ENCODE results near the gene MGMT.

Gene MGMT

GRCh38 chr10:129768437-129769355 lies 301.7 kb downstream of the MGMT start:
- no peak for DNase-seq

GRCh38 chr10:129769381-129770116 lies 302.5 kb downstream of the MGMT start:
- DNase-seq: no peak

GRCh38 chr10:129770286-129770685 lies 303.2 kb downstream of the MGMT start:
- DNase-seq: no peak

- no peak for DNase-seq
Observed at GRCh38 chr10:129771024-129771423, 304.0 kb downstream of the MGMT start.

GRCh38 chr10:129771576-129771975 lies 304.5 kb downstream of the MGMT start:
- DNase-seq: no peak

- DNase-seq: no peak
Observed at GRCh38 chr10:129771991-129772431, 305.0 kb downstream of the MGMT start.

GRCh38 chr10:129772468-129773358 lies 305.7 kb downstream of the MGMT start:
- DNase-seq: no peak

- no peak for DNase-seq
Observed at GRCh38 chr10:129773359-129773990, 306.4 kb downstream of the MGMT start.

GRCh38 chr10:129774082-129774735 lies 307.2 kb downstream of the MGMT start:
- no peak for DNase-seq

- no peak for DNase-seq
Observed at GRCh38 chr10:129774736-129775401, 307.8 kb downstream of the MGMT start.

GRCh38 chr10:129775681-129776080 lies 308.6 kb downstream of the MGMT start:
- DNase-seq: no peak

- DNase-seq: no peak
Observed at GRCh38 chr10:129777687-129778086, 310.6 kb downstream of the MGMT start.

- no peak for DNase-seq
Observed at GRCh38 chr10:129778571-129778970, 311.5 kb downstream of the MGMT start.

GRCh38 chr10:129779126-129780111 lies 312.4 kb downstream of the MGMT start:
- DNase-seq: no peak

- no peak for DNase-seq
Observed at GRCh38 chr10:129780198-129780597, 313.2 kb downstream of the MGMT start.

- no peak for DNase-seq
Observed at GRCh38 chr10:129780901-129781795, 314.1 kb downstream of the MGMT start.

- no peak for DNase-seq
Observed at GRCh38 chr10:129784291-129784690, 317.2 kb downstream of the MGMT start.

- DNase-seq: no peak
Observed at GRCh38 chr10:129784891-129785290, 317.9 kb downstream of the MGMT start.

- DNase-seq: no peak
Observed at GRCh38 chr10:129785536-129785981, 318.5 kb downstream of the MGMT start.

Data from stimulated activated CD4-positive, alpha-beta T cell treated with anti-CD3 and anti-CD28 coated beads, Interleukin-15, amount 100 ng/mL, for 24 hours (primary cell).